Activated CD8-positive, alpha-beta memory T cell treated with anti-CD3 and anti-CD28 coated beads, Interleukin-2, amount 50 U/mL, for 4 hours (primary cell): ENCODE data around the gene TGFBR1.

Experiments used
- DNase-seq: peaks from one replicate; pipeline ENCODE4 v3.0.0-alpha.2; 2020

TGFBR1 gene

DNA sequence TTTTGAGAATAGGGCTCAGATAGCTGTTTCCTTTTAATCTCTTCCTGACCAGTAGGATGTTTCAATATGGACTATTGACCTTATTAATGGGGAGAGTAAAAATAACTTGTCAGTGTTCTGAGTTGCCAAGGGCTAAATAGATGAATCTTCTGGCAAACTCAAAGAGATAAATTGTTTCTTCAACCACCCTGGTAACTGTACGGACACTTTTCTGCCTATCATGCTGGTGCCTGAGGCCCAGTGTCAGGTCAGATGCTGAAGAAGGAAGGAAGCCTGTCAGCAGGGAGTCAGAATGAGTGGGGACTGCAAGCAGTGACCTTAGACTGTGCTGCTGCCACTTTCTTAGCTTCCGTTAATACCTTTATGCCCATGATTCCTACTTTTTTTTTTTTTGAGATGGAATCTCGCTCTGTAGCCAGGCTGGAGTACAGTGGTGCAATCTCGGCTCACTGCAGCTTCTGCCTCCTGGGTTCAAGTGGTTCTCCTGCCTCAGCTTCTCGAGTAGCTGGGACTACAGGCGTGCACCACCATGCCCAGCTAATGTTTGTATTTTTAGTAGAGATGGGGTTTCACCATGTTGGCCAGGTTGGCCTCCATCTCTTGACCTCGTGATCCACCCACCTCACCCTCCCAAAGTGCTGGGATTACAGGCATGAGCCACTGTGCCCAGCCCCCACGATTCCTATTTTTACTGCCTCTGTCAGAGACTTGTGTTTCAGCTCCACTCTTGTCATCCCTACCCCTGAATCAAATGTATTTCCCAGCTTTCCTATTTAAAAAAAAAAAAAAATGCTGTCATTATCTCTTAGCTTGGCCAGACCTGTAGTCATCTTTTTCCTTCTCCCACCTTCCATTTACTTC lies 33.7 kb downstream of the TGFBR1 start:
- no peak for DNase-seq

DNA sequence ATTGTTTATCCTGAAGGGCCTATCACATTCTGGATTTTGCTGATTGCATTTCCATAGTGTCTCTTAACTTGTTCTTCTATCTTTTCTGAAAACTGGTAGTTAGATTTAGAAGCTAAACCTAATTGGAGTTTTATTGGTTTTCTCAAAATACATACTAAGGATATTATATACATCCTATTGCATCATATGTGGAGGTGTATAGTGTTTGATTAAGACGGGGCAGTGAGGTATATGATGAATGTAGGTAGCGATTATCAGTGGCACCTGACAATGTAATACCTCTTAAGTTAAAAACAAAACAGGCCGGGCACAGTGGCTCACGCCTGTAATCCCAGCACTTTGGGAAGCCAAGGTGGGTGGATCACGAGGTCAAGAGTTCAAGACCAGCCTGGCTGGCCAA lies 35.0 kb downstream of the TGFBR1 start:
- DNase-seq, result no peak

DNA sequence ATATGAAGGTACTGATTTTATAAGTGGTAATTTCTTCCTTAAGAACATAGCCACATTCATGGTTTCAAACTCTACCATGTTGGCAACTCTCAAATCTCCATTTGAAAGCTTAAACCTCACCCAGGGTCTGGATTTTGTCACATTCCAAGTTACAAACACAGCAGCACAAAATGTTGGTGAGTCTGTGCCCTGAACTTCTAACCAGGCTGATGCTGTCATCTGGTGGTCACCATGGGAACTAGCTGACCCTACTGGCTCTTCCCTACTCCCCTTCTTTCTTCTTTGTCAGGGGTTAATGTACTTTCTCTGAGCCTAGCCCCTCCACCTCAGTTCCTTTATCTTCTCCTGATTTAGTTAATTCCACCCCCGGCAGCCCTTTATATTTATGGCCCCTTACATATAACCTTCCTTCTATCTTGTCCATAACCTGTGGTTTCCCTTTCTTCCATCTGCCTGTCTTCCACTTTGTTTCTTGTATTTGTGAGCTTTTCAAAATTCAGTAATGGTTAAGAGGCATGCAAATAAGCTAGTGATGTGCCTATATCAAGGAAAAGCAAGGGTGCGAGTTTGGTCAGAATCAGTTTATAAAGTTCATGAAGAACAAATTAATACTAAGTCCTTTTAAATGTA lies 35.9 kb downstream of the TGFBR1 start:
- DNase-seq, result peak; percentile 53

DNA sequence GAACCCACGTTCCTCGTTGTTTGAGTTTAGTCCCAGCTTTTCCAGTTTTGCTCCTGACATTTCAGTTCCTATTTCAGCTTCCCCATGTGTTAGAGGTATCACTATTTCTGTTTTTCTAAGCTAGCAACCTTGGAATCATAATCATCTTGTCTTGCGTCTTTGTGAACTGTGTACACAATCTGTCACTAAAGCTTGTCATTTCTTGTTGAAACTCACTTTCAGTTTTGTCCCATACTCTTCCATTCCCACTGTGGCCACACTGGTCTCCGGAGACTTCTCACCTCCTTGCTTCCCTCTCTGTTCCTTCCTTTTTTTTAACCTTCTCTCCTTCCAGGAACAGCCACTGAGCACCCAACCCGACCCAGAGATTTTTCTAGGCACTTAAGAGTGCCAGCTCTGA lies 36.9 kb downstream of the TGFBR1 start:
- no peak for DNase-seq

DNA sequence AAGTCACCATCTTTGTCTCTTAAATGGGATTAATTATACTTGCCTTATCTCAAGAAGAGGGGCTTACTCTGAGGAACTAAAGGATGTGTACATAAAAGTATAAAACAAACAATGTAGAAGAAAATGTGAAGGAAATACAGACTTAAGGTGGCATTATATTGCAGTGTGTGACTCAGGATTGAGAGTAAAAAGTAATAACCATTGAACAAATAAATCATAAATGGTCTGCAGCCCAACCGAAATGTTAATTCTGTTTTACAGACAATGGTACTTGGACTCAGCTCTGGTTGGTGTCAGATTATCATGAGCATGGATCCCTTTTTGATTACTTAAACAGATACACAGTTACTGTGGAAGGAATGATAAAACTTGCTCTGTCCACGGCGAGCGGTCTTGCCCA lies 37.4 kb downstream of the TGFBR1 start:
- DNase-seq, result no peak

DNA sequence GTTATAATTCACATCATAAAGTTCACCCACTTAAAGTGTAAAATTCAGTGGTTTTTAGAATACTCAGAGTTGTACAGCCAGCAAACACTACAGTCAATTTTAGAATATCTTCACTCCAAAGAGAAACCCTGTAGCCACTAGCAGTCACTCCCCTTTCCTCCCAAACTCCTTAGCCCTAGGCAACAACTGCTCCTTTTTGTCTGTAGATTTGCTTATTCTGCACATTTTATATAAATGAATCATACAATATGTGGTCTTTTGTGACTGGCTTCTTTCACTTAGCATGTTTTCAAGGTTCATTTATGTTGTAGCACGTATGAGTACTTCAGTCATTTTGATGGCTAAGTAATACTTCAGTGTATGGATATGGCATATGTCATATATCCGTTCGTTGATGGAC lies 38.7 kb downstream of the TGFBR1 start:
- DNase-seq, result no peak

DNA sequence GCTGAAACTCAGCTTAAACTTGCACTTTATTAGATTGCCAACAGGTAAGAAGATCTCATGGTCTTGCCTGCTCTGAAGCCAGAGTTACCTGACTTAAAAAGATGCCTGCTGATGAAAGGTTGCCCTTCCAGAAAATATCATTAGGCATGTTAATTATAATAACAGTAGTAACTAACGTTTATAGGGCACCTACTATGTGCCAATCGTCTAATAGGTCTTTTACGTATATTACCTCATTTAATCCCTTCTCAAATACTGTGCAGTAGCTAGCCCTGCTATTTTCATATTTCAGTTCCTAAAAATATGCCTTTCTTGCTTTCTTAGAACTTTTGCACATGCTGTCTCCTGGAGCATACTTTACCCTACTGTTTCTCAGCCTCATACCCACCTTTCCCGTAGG lies 40.1 kb downstream of the TGFBR1 start:
- no peak for DNase-seq

DNA sequence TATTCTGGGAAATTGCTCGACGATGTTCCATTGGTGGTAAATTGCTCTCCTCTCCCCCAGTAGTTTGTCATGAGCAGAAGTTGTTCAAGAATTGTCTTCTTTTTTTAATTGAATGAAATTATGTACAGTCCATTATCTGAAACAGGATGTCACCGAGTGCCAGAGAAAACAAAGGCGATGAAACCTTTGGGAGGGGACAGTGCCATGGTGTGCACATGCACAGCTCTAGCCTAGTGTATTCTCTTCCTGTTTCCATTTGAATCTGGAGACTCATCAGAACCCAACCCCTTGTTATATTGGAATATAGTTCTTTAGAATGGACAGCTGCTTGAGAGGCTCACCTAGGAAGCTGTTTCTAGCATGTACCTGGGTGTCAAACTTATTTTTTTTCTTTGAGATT lies 41.7 kb downstream of the TGFBR1 start:
- no peak for DNase-seq

DNA sequence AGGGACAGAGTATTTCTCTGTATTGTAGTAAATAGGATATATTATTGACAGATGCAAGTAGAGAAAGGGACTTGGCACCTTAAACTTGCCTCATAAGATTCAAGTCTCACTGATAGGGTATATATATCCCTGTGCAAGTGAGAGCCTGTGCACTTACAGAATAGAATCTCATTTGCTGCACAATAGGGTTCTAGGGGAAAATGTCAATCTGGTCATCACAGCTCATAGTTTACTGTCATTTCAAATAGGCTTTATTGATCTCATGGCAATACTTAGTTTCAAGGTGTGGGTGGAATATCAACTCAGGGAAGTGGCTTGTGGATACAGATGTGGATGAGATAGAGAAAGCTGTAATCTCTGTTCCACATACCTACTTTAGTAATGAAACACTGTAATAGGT lies 42.3 kb downstream of the TGFBR1 start:
- no peak for DNase-seq

DNA sequence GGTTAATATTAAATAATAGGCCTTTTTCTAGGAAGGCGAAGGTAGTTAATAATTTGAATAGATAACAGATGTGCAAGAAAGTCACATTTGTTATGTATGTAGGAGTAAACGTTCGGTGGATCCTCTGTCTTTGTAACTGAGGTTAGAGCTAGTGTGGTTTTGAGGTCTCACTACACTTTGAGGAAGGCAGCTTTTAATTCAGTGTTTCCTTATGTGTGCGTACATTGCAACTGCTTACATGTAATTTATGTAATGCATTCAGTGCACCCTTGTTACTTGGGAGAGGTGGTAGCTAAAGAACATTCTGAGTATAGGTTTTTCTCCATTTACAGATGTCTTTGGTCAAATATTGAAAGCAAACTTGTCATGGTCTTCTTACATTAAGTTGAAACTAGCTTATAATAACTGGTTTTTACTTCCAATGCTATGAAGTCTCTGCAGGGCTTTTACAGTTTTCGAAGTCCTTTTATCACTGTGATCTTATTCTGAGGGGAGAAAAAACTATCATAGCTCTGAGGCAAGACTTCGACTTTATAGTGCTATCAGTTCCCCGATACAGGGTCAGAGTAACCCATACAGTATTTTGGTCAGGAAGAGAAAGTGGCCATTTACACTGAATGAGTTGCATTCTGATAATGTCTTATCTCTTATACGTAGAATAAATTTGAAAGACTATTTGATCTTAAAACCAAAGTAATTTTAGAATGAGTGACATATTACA lies 45.7 kb downstream of the TGFBR1 start:
- no peak for DNase-seq

DNA sequence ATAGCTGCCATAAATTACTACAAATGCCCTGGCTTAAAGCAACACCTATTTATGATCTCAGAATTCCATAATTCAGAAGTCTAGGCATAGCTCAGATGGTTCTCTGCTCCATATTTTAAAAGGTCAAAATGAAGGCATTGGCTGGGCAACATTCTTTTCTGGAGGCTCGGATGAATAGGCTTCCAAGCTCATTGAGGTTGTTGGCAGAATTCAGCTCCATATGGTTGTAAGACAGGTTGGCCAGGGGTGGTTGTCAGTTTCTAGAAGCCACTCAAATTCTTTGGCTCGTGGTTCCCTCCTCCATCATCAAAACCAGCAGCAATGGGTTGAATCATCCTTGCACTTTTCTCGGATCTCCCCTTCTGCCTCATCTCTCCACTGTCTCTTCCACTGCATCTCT lies 49.4 kb downstream of the TGFBR1 start:
- no peak for DNase-seq

DNA sequence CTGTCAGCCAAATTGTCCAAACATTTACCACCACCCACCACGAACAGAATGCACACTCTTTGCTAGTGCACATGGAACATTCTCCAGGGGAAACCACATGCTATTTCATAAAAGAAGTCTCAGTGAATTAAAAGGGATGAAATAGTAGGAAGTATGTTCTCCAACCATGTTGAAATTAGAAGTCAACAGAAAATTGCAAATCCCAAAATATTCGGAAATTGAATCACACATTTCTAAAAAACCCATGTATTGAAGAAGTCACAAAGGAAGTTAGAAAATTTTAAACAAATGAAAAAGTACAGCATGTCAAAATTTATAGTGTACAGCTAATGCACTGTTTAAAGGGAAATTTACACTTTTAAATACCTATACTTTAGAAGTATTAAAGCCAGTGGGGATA lies 50.8 kb downstream of the TGFBR1 start:
- no peak for DNase-seq

DNA sequence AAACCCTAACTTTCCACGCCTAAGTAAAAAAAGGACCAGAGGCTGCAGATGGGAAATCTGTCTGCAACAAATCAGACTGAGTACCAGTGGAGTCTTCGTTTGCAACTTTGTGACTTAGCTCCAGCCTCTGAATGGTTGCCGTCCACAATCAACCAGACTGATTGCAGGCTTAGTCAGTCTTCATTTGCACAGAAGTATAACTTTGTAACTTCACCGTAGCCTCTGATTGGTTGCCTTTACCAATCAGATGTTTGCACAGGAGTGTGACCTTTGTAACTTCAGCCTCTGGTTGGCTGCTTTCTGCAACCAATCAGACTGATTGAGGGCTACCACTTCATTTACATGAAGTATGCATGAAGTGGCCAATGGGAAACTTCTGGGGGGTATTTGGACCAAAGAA lies 53.7 kb downstream of the TGFBR1 start:
- DNase-seq, result no peak

DNA sequence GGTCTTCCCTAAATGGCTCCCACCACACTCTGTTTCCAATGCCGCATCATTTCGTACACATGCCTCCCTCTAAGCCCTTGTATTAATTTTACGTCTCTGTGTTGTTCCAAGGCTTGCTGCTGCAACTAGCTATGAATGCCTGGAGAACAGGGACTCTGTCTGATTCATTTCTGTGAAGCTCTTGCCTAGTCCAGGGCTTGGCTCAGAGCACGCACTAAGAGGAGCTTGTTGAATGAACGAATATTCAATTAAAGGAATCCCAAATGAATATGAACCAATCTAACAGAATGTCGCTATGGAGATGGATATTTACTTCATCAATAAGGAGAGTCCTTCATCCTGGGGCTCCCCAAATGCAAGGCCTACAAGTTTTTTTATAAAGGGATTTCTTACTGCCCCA lies 55.3 kb downstream of the TGFBR1 start:
- no peak for DNase-seq

DNA sequence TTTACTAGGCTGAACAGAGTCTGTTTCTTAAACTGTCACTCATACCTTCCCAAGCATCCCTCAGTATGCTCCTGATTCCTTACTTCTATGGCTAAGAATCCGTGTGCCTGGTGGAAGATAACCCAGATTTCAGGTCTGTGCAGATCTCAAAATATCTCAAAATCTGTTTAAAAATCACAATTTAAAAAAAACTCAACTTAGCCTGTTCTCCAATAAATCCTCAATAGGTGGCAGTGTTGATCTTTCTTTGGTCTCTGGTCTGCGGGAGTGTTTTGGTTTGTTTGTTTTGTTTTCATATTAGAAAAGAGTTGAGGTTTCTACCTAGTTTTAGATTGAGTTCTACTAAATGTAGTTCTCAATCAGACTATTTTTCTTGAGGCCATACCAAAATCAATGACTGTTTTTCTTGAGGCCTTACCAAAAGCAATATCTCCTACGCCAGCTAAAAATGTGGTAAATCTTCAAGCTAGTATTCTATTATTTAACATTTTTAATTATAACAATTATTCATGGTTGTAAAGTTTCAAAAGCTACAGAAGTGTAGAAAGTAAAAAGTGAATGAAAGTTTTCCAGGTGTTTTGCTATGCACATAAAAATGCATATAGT lies 57.9 kb downstream of the TGFBR1 start:
- DNase-seq, result no peak

DNA sequence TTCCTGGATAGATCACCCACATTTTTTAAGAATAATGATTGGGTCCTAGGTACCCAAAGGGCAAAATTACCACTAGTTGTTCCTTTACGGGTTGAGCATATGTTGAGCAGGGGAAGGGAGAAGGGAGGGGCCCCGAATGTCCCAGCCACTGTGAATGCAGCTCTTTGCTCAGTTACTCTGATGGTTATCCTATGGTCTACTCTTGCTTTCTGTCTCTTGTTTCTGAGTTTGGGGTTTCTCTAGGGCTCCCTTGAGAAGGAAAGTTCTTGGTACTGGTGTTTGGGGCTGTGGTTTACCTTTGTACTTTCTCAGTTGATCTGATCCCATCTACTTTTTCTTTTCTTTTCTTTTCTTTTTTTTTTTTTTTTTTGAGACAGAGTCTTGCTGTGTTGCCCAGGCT lies 61.2 kb downstream of the TGFBR1 start:
- no peak for DNase-seq

DNA sequence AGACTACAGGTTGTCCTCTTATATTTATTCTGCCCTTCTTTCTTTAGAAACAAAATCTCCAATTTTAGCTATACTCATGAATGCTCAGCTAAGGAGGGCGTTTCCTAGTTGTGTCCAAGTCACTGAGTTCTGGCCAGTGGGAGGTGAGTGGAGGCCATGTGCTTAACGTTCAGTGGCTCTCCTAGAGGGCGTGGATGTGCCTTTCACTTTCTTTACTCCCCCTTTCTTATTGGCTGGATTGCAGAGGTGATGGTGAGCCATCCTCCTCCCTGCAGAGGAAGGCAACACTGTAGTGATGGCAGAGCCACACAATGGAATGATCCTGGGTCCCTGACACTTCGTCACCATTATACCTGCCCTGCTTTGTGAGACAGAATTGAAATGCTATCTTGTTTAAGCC lies 62.2 kb downstream of the TGFBR1 start:
- no peak for DNase-seq

DNA sequence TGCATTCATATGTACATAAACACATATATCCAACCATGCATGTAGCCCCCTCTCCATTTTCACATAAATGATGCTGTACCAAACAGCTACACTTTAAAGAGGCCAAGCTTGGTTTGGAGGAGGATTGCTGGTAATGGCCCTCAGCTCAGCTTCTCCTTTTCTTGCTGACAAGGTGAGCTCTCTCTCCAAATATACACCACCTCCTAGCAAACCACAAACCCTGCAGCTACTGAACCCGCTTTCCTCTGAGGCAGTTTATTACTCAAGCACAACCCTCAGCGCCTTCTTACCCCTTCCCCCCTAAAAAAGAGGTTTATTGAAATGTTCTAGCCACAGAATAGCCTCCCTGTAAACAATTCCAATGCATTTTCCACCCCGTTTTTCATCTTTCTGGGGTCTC lies 62.8 kb downstream of the TGFBR1 start:
- DNase-seq, result no peak

DNA sequence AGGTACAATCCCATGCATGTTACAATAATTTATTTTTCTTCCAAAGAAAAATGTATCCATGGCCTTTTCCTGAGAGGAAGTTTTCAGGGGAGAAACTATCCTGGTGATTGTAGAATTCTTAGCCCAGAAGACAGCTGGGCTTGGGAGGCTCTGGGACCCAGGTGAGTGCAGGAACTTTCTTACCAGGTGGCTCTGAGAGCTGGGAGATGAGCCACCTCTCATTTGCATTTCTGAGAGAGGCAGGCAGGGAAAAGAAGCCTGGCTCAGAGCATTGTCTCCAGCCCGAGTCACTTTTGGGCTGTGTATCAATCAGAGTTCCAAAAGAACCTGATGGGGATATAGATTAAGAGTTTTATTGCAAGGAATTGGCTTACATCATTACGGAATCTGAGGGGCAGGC lies 64.2 kb downstream of the TGFBR1 start:
- no peak for DNase-seq

DNA sequence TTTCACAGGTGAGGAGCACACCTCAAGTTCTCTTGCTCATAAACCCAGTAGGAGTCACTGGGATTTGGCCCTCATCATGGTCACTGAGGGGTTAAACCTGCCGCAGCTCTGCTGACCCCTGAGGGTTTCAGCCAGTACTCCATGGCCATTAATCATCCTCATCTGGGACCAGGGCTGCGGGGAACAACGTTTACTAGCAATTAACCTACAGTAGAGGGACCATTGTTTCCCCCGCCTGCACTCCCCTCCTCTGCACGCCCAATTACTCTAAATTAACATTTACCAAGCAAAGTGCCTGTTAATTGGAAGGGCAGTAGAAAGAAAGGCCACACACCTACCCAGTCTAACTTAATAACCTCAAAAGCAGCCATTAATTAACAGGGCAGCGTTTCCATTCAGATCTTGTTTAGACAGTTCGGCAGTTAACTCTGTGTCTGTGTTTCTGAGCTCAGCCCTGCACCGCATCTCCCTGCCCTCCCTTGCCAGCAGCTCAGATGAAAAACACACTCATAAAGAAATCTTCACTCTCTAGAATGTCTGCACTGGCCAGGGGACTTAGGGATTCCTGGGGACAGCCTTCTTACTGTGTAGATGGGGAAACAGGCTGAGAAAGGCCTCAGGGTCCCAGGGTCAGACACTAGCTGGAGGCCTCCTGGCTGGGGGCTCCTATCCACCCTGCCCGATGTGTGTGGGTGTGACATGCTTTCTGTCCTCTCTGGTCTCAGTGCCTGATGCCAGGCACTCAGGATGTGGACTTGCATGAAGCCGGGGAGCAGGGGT lies 65.3 kb downstream of the TGFBR1 start:
- DNase-seq, result no peak

DNA sequence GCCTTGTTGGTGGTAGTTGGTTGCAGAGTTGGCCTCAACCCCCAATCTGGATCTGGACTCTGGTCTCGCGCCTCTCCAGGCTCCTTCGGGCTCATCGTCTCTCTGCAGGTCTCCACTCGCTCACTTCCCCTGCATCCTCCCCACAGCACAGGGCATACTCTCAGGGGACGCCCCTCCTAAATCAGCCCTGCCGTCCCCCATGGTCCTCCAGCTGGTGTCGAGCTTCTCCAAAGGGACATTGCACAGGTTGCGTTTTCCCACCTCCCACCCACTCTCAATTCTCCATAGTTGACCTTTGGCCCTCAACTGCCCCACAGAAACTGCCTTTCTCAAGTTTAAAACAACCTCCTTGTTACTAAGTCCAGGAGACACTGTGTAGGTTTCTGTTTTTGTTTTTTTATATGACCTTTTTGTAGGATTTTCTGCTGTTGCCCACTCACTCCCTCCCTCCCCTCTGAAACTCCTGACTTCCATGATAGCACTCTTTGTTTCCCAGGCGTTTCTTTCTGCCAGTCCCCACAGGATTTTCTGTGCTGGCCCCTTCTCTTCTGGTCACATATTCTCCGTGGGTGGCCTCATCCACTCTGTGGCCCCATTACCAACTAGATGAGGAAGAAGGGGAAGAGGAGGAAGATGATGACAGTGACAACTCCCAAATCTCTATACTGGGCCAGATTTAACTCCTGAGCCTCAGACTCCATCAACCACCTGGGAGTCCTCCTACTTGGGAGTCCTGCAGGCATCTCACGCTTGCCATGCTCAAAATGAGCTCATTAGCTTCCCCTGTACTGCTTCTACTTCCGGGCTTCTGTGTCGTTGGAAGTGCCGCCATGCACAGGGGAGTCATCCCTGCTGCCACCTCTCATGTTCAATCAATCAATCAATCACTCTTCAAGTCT lies 66.6 kb downstream of the TGFBR1 start:
- DNase-seq, result no peak
